ENCODE results near the gene HSD3B7. TPM values are rescaled to one million over a fixed set of nuclear protein-coding genes. Genes with fewer than 3 reads are reported as not detected.

Gene HSD3B7
- total and polyA plus RNA-seq, 2 of the 8 experiments (the other 6 are each of a cell fraction or from before 2014, with no cell fraction given), result 2.9 to 6.6 TPM

DNA sequence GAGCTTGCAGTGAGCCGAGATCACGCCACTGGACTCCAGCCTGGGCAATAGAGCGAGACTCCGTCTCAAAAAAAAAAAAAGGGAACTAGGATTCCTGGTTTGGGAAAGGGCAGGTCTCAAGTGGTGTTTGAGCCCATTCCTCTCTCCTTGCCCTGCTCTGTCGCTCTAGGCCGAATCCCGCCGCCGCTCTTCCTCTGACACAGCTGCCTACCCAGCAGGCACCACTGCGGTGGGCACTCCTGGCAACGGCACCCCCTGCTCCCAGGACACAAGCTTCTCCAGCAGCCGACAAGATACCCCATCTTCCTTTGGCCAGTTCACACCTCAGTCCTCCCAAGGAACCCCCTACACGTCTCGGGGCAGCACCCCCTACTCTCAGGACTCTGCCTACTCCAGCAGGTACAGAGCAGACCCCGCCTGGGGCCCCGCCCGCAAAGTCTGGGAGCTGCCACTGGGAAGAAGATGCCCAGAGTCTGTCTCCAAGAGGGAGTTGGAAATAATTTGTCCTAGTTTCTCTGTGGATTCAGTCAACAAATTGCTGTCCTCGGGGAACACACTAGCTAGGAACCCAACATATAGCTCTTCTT is 21.0 kb upstream of the HSD3B7 start (continued):
- TF ChIP-seq, protein P1, sequence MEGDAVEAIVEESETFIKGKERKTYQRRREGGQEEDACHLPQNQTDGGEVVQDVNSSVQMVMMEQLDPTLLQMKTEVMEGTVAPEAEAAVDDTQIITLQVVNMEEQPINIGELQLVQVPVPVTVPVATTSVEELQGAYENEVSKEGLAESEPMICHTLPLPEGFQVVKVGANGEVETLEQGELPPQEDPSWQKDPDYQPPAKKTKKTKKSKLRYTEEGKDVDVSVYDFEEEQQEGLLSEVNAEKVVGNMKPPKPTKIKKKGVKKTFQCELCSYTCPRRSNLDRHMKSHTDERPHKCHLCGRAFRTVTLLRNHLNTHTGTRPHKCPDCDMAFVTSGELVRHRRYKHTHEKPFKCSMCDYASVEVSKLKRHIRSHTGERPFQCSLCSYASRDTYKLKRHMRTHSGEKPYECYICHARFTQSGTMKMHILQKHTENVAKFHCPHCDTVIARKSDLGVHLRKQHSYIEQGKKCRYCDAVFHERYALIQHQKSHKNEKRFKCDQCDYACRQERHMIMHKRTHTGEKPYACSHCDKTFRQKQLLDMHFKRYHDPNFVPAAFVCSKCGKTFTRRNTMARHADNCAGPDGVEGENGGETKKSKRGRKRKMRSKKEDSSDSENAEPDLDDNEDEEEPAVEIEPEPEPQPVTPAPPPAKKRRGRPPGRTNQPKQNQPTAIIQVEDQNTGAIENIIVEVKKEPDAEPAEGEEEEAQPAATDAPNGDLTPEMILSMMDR (IDR thresholded peaks at IDR 0.05; ENCODE audit: control extremely low read depth in 1 of 3, insufficient read depth in 1 of 3, low read depth in 1 of 3, low read length in 3 of 3), result no peak
- no peak for TF ChIP-seq SIN3A (conservative IDR thresholded peaks at IDR 0.05 in 1 of 2, IDR thresholded peaks at IDR 0.05 in 1 of 2; ENCODE audit: low read depth in 1 of 2, low read length in 2 of 2)
- no peak for TF ChIP-seq BCL11A (IDR thresholded peaks at IDR 0.05; ENCODE audit: low read depth in 2 of 2, low read length in 2 of 2)
- TF ChIP-seq, protein P2, sequence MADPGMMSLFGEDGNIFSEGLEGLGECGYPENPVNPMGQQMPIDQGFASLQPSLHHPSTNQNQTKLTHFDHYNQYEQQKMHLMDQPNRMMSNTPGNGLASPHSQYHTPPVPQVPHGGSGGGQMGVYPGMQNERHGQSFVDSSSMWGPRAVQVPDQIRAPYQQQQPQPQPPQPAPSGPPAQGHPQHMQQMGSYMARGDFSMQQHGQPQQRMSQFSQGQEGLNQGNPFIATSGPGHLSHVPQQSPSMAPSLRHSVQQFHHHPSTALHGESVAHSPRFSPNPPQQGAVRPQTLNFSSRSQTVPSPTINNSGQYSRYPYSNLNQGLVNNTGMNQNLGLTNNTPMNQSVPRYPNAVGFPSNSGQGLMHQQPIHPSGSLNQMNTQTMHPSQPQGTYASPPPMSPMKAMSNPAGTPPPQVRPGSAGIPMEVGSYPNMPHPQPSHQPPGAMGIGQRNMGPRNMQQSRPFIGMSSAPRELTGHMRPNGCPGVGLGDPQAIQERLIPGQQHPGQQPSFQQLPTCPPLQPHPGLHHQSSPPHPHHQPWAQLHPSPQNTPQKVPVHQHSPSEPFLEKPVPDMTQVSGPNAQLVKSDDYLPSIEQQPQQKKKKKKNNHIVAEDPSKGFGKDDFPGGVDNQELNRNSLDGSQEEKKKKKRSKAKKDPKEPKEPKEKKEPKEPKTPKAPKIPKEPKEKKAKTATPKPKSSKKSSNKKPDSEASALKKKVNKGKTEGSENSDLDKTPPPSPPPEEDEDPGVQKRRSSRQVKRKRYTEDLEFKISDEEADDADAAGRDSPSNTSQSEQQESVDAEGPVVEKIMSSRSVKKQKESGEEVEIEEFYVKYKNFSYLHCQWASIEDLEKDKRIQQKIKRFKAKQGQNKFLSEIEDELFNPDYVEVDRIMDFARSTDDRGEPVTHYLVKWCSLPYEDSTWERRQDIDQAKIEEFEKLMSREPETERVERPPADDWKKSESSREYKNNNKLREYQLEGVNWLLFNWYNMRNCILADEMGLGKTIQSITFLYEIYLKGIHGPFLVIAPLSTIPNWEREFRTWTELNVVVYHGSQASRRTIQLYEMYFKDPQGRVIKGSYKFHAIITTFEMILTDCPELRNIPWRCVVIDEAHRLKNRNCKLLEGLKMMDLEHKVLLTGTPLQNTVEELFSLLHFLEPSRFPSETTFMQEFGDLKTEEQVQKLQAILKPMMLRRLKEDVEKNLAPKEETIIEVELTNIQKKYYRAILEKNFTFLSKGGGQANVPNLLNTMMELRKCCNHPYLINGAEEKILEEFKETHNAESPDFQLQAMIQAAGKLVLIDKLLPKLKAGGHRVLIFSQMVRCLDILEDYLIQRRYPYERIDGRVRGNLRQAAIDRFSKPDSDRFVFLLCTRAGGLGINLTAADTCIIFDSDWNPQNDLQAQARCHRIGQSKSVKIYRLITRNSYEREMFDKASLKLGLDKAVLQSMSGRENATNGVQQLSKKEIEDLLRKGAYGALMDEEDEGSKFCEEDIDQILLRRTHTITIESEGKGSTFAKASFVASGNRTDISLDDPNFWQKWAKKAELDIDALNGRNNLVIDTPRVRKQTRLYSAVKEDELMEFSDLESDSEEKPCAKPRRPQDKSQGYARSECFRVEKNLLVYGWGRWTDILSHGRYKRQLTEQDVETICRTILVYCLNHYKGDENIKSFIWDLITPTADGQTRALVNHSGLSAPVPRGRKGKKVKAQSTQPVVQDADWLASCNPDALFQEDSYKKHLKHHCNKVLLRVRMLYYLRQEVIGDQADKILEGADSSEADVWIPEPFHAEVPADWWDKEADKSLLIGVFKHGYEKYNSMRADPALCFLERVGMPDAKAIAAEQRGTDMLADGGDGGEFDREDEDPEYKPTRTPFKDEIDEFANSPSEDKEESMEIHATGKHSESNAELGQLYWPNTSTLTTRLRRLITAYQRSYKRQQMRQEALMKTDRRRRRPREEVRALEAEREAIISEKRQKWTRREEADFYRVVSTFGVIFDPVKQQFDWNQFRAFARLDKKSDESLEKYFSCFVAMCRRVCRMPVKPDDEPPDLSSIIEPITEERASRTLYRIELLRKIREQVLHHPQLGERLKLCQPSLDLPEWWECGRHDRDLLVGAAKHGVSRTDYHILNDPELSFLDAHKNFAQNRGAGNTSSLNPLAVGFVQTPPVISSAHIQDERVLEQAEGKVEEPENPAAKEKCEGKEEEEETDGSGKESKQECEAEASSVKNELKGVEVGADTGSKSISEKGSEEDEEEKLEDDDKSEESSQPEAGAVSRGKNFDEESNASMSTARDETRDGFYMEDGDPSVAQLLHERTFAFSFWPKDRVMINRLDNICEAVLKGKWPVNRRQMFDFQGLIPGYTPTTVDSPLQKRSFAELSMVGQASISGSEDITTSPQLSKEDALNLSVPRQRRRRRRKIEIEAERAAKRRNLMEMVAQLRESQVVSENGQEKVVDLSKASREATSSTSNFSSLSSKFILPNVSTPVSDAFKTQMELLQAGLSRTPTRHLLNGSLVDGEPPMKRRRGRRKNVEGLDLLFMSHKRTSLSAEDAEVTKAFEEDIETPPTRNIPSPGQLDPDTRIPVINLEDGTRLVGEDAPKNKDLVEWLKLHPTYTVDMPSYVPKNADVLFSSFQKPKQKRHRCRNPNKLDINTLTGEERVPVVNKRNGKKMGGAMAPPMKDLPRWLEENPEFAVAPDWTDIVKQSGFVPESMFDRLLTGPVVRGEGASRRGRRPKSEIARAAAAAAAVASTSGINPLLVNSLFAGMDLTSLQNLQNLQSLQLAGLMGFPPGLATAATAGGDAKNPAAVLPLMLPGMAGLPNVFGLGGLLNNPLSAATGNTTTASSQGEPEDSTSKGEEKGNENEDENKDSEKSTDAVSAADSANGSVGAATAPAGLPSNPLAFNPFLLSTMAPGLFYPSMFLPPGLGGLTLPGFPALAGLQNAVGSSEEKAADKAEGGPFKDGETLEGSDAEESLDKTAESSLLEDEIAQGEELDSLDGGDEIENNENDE (IDR thresholded peaks at IDR 0.05; ENCODE audit: insufficient replicate concordance, low read length), result no peak
- TF ChIP-seq SP2 (IDR thresholded peaks at IDR 0.05; ENCODE audit: low read length), result no peak

All from H1 (cell line).